Omental fat pad (tissue), 4 donors: ENCODE results near the gene TOR1AIP1. TPM values are rescaled to one million over a fixed set of nuclear protein-coding genes. Genes with fewer than 3 reads are reported as not detected.

Source experiments
- ATAC-seq: fragments of 150-250 bp; one replicate; pipeline ENCODE4 v1.9.1; 2016; ENCODE audit warnings: mild to moderate bottlenecking, moderate library complexity; ENCODE audit not compliant: low FRiP score
- DNase-seq: peaks from one replicate; pipeline ENCODE4 v3.0.0-alpha.2; 2019; ENCODE audit warnings: low spot score
- CTCF ChIP-seq, 3 donors: fragments of 450-650 bp; IDR thresholded peaks; one replicate each; pipeline ENCODE4 v1.5.1; 2016 to 2017; ENCODE audit warnings: antibody characterized with exemption in 3 of 3, mild to moderate bottlenecking in 3 of 3, moderate library complexity in 2 of 3
- total RNA-seq, 4 donors: library from RNA; depleted of rRNA; stranded (reverse); fragments of >200 nt; gene quantifications; one replicate each; pipeline ENCODE4 v1.1.0, GENCODE V29; 2016

Gene TOR1AIP1
- total RNA-seq, 4 donors from 2014 or later: 57.3 to 88.4 (median 65.8) TPM

DNA sequence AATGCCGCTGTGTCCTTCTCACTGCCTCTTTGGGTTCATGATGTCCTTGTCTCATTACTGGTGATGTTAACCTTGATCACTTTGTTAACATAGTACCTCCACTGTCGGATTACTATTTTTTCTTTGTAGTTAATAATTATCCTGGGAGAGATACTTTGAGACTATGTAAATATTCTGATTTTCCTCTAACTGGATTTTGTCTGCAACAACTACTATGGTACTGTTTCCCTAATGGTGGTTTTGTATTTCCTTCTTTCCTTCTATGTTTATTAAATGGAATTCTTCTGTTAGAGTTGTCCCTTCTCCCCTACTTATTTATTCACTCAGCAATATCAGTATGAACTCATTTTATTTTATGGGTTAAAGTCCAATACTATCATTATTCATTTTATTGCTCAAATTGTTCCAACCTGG lies 8.6 kb upstream of the TOR1AIP1 start:
- ATAC-seq (no peak), DNase-seq (no peak)
- TF ChIP-seq CTCF (IDR thresholded peaks at IDR 0.05): no peak

GRCh38 chr1:179875596-179876299 lies 6.3 kb upstream of the TOR1AIP1 start:
- peak; percentile 20 for ATAC-seq
- DNase-seq: no peak
- no peak for TF ChIP-seq CTCF (IDR thresholded peaks at IDR 0.05)

DNA sequence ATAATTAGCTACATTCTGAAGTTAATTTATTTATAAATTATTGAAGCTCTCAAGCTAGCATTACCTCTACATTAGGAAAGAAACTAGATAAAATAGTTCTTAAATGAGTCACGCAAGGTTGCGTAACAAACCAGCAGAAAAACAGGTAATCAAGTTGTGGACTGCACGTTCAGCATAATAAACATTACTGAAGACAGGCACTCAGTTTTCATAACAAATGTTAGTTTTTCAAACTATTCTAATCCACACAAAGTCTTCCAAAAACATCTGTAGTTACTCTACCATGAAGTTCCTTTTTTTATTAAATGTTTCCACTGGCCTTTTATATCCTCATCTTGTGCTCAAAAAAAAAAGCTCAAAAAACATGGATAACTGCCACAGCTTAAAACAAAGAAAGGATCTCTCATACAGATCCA lies 5.8 kb upstream of the TOR1AIP1 start:
- no peak for TF ChIP-seq CTCF (IDR thresholded peaks at IDR 0.05)
- ATAC-seq: peak; percentile 43
- DNase-seq: no peak

DNA sequence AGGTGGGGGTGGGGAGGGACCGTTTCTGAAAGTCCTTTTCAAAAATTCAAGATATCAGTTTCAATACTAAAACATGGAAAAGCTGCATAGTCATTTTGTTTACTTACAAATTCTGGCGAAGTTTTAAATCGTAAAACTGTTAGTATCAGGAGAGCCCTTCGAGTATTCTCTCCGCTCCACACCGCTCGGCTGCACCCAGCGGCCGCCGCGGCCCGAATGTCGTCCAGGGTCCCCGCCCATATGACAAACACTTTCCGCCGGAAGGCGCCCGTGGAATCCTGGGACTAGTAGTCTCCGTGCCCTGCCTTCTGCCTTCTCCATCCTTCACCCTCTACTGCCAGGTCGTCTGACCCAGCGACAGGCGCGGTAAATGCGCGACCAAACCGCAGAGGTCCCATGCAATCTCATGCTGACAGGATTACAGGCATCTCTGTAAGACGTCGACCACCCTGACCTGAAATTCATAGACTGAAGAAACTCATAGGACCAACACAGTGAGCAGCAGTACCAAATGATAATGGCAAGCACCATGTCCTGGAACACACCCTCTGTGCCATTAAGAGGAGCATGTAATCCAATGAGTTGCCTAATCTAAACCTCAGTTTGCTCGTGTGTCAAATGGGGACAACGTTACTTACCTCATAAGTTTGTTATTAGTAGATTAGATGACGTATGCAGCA lies 4.4 kb upstream of the TOR1AIP1 start, which contains the start of gene TOR1AIP2:
Gene TOR1AIP2 (minus strand): TSS at position 218 of the 680 bp plus-strand sequence. CDS start 25,138 bp downstream, outside the sequence.
- TF ChIP-seq CTCF (IDR thresholded peaks at IDR 0.05): no peak
- peak; percentile 52 for ATAC-seq
- DNase-seq: peak; percentile 74

GRCh38 chr1:179879797-179880196 lies 2.3 kb upstream of the TOR1AIP1 start:
- TF ChIP-seq CTCF (IDR thresholded peaks at IDR 0.05): no peak
- no peak for ATAC-seq
- DNase-seq: no peak

DNA sequence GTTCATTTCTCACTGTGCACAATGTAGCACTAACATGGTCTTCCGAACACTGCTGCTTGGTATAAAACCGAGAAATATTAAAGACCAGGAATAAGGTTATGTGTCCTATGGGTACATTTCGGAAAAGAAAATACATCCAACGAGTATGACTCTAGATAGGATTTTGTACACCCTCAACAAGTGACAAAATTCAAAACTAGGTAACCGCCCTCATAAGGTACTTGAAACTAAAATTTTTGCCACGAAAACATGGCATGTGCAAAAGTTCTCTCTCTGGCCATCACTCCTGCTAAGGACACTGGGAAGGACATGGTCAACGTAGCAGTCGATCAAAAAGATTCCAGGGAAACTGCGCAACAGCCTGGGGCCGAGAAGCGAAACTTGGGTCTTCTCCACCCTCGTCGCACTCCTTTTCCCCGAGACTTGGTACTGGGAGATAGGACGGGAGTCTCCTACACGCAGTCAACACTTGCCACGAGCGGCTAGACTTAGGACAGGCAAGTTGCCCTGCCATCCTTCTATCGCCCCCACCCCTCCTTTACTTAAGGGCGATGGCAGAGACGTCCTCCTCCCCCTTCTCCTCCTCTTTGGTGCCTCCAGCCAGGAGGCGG lies 338 bp upstream of the TOR1AIP1 start:
- TF ChIP-seq CTCF (IDR thresholded peaks at IDR 0.05): no peak
- ATAC-seq (no peak), DNase-seq (peak; percentile 64)
